Activated CD4-positive, alpha-beta T cell treated with anti-CD3 and anti-CD28 coated beads, Interleukin-2, amount 10 ng/mL, durations not matched to agents 24 days and 14 days (primary cell): ENCODE data around the gene WSCD2. TPM values are rescaled to one million over a fixed set of nuclear protein-coding genes. Genes with fewer than 3 reads are reported as not detected.

Experiments used
- DNase-seq: peaks from one replicate; pipeline ENCODE4 v3.0.0; 2022
- H3K27ac Mint-ChIP-seq: one replicate; pipeline ENCODE4 v1.8.0; 2022; ENCODE audit warnings: mild to moderate bottlenecking, mixed read lengths
- H3K27me3 Mint-ChIP-seq: one replicate; pipeline ENCODE4 v1.8.0; 2022; ENCODE audit warnings: mixed read lengths
- H3K36me3 Mint-ChIP-seq: one replicate; pipeline ENCODE4 v1.8.0; 2022; ENCODE audit warnings: low read depth, mild to moderate bottlenecking, mixed read lengths
- H3K4me1 Mint-ChIP-seq: one replicate; pipeline ENCODE4 v1.8.0; 2021; ENCODE audit warnings: mixed read lengths
- H3K4me3 Mint-ChIP-seq: one replicate; pipeline ENCODE4 v1.8.0; 2022; ENCODE audit warnings: mild to moderate bottlenecking, moderate library complexity, mixed read lengths
- H3K9me3 Mint-ChIP-seq: one replicate; pipeline ENCODE4 v1.8.0; 2021; ENCODE audit warnings: mixed read lengths
- intact Hi-C: fragments of 100-400 bp; cut with micrococcal nuclease; formaldehyde crosslinking; loops from one replicate; pipeline ENCODE4 v1.15.1; 2023
- total RNA-seq: library from RNA; stranded (reverse); gene quantifications from 2 replicates; pipeline ENCODE4 v1.2.3, GENCODE V29; 2022

Gene WSCD2
- total RNA-seq, 1 donor from 2014 or later, result not detected

DNA sequence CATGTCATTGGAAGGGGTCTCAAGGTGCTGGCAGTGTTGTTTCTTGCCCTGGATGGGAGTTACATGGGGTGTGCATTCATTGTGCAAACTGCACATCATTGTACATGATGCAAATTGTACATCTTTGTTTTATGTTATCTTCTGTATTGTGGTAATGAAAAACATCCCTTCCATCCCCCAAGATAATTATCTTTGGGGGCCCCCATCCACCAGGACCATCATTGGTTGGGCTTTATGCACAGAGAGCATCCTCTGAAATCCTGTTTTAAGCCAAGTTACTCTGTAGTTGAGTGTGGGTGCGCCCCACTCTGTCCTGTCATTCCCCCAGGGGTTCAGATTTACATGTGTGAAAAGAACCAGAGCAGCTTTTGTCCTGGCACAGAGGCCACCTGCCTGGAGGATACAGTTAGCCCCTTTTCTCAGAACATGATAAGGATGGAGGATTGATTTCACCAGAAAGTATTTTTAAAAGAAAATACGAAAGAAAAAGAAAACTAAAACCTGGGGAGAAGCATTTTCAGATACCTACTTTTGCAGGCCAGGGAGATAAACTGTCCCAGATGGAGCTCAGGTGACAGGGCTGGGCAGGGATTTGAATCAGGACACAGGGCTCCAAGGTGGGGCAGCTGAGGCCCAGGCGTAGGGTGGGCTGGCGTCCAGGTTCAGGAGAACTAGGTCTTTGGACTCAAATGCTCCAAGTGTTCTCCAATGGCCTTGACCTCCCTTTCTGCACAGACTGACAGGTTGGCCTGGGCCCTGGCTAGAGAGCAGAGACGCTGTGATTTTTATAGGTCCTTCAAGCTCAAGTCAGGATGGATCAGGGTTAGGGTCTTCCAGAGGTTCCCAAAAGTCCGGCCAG lies 17.2 kb downstream of the WSCD2 start:
- intact Hi-C loops, result no loop called here
- H3K36me3 Mint-ChIP-seq, result no peaks in the 10 kb centered on the region
- no peak overlapping the region for H3K4me3 Mint-ChIP-seq

DNA sequence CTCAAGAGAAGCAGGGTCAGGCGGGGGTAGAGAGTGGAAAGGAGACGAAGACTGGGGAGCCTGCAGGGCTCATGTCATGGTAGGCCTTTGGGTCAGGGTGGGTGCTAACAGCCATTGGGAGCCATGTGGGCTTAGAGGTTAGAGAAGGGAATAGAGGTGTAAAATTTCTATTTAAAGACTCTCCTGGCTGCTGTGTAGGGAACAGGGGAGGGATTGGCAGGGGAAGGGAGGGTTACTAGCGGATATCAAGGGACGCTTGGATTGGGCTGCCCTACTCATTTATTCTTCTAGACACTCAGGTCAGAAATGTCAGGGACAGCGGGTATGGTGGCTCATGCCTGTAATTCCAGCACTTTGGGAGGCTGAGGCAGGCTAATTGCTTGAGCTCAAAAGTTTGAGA lies 18.2 kb downstream of the WSCD2 start:
- H3K27me3 Mint-ChIP-seq, result no peaks in the 10 kb centered on the region
- no peak overlapping the region for H3K27ac Mint-ChIP-seq
- DNase-seq, result no peak
- H3K36me3 Mint-ChIP-seq, result no peaks in the 10 kb centered on the region
- no peak overlapping the region for H3K4me3 Mint-ChIP-seq
- H3K9me3 Mint-ChIP-seq, result no peaks in the 10 kb centered on the region
- intact Hi-C loops, result no loop called here
- no peaks in the 10 kb centered on the region for H3K4me1 Mint-ChIP-seq

More for the DNA sequence above, 17.2 kb downstream of the WSCD2 start:
- DNase-seq, result no peak
- Mint-ChIP-seq H3K27me3 (no peaks in the 10 kb centered on the region), H3K4me1 (no peaks in the 10 kb centered on the region), H3K27ac (no peak overlapping the region), H3K9me3 (no peaks in the 10 kb centered on the region)

DNA sequence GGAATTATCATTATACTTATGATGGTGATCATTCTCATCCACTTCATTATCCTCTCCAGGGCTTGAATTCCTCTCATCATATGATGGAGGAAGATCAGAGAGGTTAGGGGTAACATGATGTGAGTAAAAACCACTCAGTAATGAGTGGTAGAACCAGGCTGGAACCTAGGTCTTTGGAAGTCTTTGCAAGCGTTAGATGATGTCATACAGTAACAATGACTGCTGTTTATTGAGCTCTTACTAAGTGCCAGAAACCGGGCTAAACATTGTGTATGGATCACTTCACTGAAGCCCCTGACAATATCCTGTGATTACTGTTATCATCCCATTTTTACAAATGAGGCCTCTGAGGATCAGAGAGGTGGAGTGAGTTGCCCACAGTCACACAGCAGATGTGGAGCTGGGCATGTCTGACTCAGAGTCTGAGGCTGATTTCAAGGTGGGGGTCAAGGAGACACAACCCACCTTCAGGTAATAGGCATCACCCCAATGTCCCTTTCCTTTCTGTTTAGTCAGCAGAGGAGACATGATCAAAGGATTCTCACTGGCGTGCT lies 19.5 kb downstream of the WSCD2 start:
- Mint-ChIP-seq H3K27ac (no peak overlapping the region), H3K9me3 (no peaks in the 10 kb centered on the region), H3K36me3 (no peaks in the 10 kb centered on the region), H3K4me1 (no peaks in the 10 kb centered on the region), H3K27me3 (no peaks in the 10 kb centered on the region), H3K4me3 (no peak overlapping the region)
- no peak for DNase-seq
- intact Hi-C loops, result no loop called here

DNA sequence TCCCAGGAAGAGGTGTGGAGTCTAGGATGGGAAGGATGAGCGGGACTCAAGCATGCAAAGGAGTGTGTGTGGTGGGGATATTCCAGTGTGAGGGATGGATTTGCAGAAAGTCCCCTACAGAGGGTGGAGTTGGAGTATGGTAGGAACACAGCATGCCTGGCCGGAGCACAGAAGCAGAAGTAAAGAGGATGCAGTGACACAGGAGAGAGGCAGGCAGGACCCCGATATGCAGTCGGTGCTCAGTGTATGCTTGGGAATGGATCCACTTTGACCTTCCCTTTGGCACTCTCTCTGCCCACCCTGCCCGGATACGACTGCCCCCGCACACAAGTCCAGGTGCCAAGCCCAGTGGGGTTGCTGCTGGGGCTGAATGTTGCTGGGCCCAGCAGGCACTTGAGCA lies 21.3 kb downstream of the WSCD2 start:
- Mint-ChIP-seq H3K4me1 (no peaks in the 10 kb centered on the region), H3K27me3 (no peaks in the 10 kb centered on the region), H3K27ac (no peak overlapping the region), H3K36me3 (no peaks in the 10 kb centered on the region), H3K4me3 (no peak overlapping the region), H3K9me3 (no peaks in the 10 kb centered on the region)
- DNase-seq, result no peak
- intact Hi-C loops, result no loop called here

GRCh38 chr12:108151533-108152169 lies 22.6 kb downstream of the WSCD2 start:
- Mint-ChIP-seq H3K9me3 (no peaks in the 10 kb centered on the region), H3K4me1 (no peaks in the 10 kb centered on the region), H3K4me3 (no peak overlapping the region), H3K27me3 (no peaks in the 10 kb centered on the region), H3K36me3 (no peaks in the 10 kb centered on the region), H3K27ac (no peak overlapping the region)
- no peak for DNase-seq
- intact Hi-C loops, result no loop called here

DNA sequence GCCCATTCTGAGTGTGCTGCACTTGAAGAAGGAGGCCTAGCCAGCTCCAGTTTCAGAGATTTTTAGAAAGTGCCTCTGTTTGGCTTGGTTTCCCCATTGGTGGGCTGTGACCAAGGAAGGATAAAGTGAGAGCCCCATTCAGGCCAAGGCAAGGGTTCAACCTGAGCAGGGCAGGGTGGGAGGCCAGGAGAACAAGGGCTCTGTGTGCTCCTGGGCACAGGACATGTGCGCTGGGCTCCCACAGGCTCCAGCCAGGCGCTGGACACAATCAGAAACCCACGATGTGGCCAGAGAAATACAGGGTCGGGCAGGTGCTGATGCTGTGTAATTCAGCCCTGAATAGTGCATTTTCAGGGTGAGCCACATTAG lies 23.1 kb downstream of the WSCD2 start:
- intact Hi-C loops, result no loop called here
- no peaks in the 10 kb centered on the region for H3K4me1 Mint-ChIP-seq
- no peaks in the 10 kb centered on the region for H3K9me3 Mint-ChIP-seq
- DNase-seq, result no peak
- no peaks in the 10 kb centered on the region for H3K36me3 Mint-ChIP-seq
- no peak overlapping the region for H3K27ac Mint-ChIP-seq
- H3K4me3 Mint-ChIP-seq, result no peak overlapping the region
- no peaks in the 10 kb centered on the region for H3K27me3 Mint-ChIP-seq

DNA sequence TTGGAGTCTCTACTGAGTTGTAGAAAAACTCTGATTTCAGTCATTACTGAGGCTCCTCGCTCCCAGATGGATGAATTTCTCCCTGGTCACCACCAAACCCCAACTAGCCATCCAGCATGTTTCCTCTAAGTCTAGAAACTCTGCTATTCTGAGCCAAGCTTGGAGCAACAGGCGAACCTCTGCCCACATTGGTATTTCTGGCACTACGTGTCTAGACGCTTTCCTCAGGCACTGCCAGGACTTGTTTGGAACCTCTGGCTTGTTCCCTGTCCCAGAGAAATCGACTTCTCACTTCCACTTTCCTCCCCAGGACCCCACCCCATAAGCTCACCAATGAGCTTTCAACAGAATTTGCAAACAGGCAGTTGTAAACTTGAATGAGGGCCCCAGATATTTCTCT lies 27.6 kb downstream of the WSCD2 start:
- no peaks in the 10 kb centered on the region for H3K36me3 Mint-ChIP-seq
- H3K9me3 Mint-ChIP-seq, result no peaks in the 10 kb centered on the region
- H3K27me3 Mint-ChIP-seq, result no peaks in the 10 kb centered on the region
- no peak for DNase-seq
- no peaks in the 10 kb centered on the region for H3K4me1 Mint-ChIP-seq
- intact Hi-C loops, result no loop called here
- no peak overlapping the region for H3K27ac Mint-ChIP-seq
- no peak overlapping the region for H3K4me3 Mint-ChIP-seq

GRCh38 chr12:108157870-108158459 lies 28.9 kb downstream of the WSCD2 start:
- H3K4me1 Mint-ChIP-seq, result no peaks in the 10 kb centered on the region
- no peak for DNase-seq
- no peak overlapping the region for H3K4me3 Mint-ChIP-seq
- H3K27ac Mint-ChIP-seq, result no peak overlapping the region
- H3K9me3 Mint-ChIP-seq, result no peaks in the 10 kb centered on the region
- intact Hi-C loops, result no loop called here
- no peaks in the 10 kb centered on the region for H3K27me3 Mint-ChIP-seq
- no peaks in the 10 kb centered on the region for H3K36me3 Mint-ChIP-seq

DNA sequence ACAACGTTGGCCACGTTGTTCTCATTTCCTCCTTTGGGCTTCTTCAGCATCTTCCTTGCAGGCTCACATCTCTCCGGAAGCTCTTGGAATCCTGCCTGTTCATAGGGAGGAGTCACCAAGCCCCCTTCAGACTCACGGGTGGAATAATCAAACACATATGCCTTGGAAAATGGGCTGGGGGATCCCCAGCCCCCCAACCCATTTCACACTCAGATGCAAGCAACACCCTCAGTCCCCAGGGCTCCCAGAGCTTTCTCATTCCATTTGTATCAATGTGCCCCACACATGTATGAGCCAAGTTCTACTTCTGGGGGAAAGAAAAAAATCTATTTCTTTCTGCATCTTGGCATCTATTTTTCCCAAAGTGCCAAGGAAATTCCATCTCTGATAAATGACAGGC lies 33.1 kb downstream of the WSCD2 start:
- H3K4me1 Mint-ChIP-seq, result no peaks in the 10 kb centered on the region
- intact Hi-C loops, result no loop called here
- no peak overlapping the region for H3K4me3 Mint-ChIP-seq
- DNase-seq, result no peak
- no peaks in the 10 kb centered on the region for H3K36me3 Mint-ChIP-seq
- no peaks in the 10 kb centered on the region for H3K27me3 Mint-ChIP-seq
- H3K27ac Mint-ChIP-seq, result no peak overlapping the region
- no peaks in the 10 kb centered on the region for H3K9me3 Mint-ChIP-seq

- intact Hi-C loops, result no loop called here
- Mint-ChIP-seq H3K27ac (no peak overlapping the region), H3K27me3 (peaks cover 2% of the 10 kb centered on the region), H3K4me3 (no peak overlapping the region), H3K4me1 (no peaks in the 10 kb centered on the region), H3K36me3 (no peaks in the 10 kb centered on the region), H3K9me3 (no peaks in the 10 kb centered on the region)
- no peak for DNase-seq
Observed at GRCh38 chr12:108166505-108166904, 37.4 kb downstream of the WSCD2 start.

DNA sequence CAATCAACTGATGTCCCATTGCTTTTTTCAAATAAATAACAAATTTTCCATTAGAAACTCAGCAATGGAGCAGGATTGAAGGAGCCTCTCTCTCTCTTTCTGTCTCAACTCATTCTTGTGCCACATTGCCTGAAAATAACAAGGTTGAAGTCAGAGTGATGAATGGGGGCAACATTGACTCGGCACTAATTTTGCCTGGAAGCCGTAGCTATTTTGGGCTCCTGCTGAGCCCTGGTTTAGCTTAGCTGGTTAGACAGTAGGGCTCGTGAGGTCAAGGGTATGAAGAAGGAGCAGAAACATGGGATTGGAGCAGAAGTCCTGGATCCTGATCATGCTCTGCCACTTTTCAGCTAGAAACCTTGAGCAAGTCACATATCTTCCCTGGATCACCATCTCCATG lies 38.9 kb downstream of the WSCD2 start:
- no peaks in the 10 kb centered on the region for H3K36me3 Mint-ChIP-seq
- no peak overlapping the region for H3K4me3 Mint-ChIP-seq
- H3K4me1 Mint-ChIP-seq, result no peaks in the 10 kb centered on the region
- no peak for DNase-seq
- no peaks in the 10 kb centered on the region for H3K9me3 Mint-ChIP-seq
- no peak overlapping the region for H3K27ac Mint-ChIP-seq
- H3K27me3 Mint-ChIP-seq, result peaks cover 2% of the 10 kb centered on the region
- intact Hi-C loops, result no loop called here

- no peak for DNase-seq
- Mint-ChIP-seq H3K4me3 (no peak overlapping the region), H3K27ac (no peak overlapping the region), H3K36me3 (no peaks in the 10 kb centered on the region), H3K27me3 (peaks cover 2% of the 10 kb centered on the region), H3K4me1 (no peaks in the 10 kb centered on the region), H3K9me3 (no peaks in the 10 kb centered on the region)
- intact Hi-C loops, result no loop called here
Observed at GRCh38 chr12:108169708-108170107, 40.6 kb downstream of the WSCD2 start.

DNA sequence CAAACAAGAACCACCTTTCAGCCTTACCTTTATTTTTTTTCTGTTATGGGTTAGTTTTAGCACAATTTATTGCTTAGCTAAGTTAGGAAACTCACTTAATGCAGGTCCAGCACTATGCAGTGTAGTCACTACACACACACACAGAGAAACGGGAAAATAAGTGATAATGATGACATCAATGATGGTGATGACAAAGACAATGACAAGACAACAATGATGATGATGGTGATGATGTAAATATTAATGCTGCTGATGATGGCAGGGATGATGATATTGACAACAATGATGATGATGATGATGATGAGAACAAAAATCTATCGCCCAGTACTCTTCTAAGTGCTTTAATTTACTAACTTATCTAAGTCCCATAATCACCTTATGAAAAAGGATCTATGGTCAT lies 41.1 kb downstream of the WSCD2 start:
- H3K27ac Mint-ChIP-seq, result no peak overlapping the region
- H3K4me1 Mint-ChIP-seq, result no peaks in the 10 kb centered on the region
- no peaks in the 10 kb centered on the region for H3K9me3 Mint-ChIP-seq
- H3K36me3 Mint-ChIP-seq, result no peaks in the 10 kb centered on the region
- no peak overlapping the region for H3K4me3 Mint-ChIP-seq
- DNase-seq, result no peak
- H3K27me3 Mint-ChIP-seq, result peaks cover 2% of the 10 kb centered on the region
- intact Hi-C loops, result no loop called here

- H3K4me3 Mint-ChIP-seq, result no peak overlapping the region
- no peaks in the 10 kb centered on the region for H3K36me3 Mint-ChIP-seq
- no peaks in the 10 kb centered on the region for H3K4me1 Mint-ChIP-seq
- H3K27me3 Mint-ChIP-seq, result peaks cover 2% of the 10 kb centered on the region
- no peak overlapping the region for H3K27ac Mint-ChIP-seq
- DNase-seq, result no peak
- intact Hi-C loops, result no loop called here
- no peaks in the 10 kb centered on the region for H3K9me3 Mint-ChIP-seq
Observed at GRCh38 chr12:108172033-108172432, 42.9 kb downstream of the WSCD2 start.
